ENCODE results near the gene IVD.

IVD gene

DNA sequence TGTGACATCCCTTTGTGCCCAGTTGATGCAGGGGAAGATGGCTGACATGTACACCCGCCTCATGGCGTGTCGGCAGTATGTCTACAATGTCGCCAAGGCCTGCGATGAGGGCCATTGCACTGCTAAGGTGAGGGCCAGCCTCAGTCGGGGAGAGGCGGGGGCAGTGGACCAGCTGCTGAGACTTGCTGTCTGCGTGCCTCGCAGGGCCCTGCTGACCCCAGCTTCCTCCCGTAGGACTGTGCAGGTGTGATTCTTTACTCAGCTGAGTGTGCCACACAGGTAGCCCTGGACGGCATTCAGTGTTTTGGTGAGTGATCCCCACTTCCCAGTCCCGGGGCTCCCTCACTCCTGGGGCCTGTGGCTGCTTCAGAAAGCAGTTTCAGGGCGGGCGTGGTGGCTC, 10.5 kb downstream of the IVD start:
- no peak for DNase-seq

DNA sequence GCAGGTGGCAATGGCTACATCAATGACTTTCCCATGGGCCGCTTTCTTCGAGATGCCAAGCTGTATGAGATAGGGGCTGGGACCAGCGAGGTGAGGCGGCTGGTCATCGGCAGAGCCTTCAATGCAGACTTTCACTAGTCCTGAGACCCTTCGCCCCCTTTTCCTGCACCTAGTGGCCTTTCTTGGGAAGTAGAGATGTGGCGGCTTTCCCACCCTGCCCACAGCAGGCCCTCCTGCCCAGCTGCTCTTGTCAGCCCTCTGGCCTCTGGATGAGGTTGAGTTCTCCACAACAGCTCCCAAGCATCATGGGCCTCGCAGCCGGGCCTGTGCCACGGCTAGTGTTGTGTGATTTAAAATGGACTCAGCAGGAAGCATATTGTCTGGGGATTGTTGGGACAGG, 12.5 kb downstream of the IVD start:
- no peak for DNase-seq

GRCh38 chr15:40420071-40420713, 14.6 kb downstream of the IVD start:
- DNase-seq, result no peak

GRCh38 chr15:40420793-40421192, 15.2 kb downstream of the IVD start:
- no peak for DNase-seq

DNA sequence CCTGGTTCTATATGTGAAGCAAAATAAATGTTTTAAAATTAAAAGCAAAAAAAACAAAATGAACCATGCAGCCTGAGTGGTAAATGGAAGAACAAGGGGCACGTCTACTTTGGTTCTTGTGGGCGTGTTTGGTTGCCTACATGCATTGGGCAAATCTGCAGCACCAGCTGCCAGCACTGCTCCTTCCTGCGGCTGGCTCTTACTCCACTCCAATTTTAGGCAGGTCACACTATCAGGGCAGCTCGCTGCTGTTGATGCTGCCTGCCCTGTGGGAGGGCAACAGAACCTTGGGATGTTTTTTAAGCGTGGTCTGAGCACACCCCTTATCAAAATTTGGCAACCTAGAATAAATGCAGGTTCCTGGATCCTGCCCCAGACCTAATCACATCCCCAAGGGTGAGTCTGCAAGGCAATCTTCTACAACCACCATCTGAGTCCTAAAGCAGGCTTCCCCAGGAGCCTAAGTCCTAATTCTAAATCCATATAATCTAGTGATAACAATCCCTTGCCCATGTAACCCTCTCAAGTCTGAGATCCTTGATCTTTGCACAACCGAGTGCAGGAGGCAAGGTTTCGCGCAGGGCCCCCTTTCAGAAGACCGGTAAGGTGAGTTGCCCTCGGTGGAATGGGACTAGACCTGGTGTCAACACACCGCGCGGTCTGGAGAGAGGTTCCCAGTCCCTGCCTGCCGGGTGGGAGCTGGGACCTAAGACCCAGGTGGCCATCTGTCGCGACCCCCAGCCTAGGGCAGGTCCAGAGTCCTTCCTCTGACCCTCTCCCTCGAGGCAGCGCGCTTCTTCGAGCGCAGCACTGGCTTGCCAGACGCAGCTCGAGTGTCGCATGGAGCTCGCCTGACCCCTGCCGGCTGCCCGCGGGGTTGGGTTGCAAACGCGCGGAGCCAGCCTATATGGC, 15.9 kb downstream of the IVD start:
- DNase-seq, result peak; percentile 43

- DNase-seq, result no peak
These were observed 19.0 kb downstream of the IVD start for GRCh38 chr15:40424483-40425115.

DNA sequence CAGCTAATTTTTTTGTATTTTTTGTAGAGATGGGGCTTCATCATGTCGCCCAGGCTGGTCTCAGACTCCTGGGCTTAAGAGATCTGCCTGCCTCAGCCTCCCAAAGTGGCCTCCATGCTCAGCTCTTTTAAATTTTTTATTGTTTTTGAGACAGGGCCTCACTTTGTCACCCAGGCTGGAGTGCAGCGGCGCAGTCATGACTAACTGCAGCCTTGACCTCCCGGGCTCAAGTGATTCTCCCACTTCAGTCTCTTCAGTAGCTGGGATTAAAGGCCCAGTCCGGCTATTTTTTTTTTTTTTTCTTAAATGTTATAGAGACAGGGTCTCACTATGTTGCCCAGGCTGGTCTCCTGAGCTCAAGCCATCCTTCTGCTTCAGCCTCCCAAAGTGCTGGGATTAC, 20.1 kb downstream of the IVD start:
- no peak for DNase-seq

DNA sequence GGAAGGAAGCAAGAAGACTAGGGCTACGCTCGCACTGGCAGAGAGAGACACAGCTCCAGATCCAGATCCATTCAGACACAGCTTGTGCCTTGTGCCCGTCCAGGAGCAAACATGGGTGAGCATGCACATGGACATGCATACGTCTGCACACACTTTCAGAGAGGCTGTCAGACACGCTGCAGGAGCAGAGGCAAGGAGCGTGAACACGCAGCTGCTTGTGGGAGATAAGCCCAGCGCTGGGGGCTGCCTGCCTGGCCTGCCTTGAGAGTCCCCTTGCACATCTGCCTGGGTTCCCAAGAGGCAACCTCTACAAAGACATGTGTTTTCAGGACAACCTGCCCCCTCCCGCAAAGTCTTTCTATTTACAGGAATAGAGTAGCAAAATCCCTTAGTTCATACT, 21.6 kb downstream of the IVD start:
- no peak for DNase-seq

GRCh38 chr15:40428185-40428584, 22.6 kb downstream of the IVD start:
- DNase-seq, result no peak

- no peak for DNase-seq
These were observed 23.6 kb downstream of the IVD start for GRCh38 chr15:40429068-40429710.

GRCh38 chr15:40430271-40430805, 24.7 kb downstream of the IVD start:
- no peak for DNase-seq

DNA sequence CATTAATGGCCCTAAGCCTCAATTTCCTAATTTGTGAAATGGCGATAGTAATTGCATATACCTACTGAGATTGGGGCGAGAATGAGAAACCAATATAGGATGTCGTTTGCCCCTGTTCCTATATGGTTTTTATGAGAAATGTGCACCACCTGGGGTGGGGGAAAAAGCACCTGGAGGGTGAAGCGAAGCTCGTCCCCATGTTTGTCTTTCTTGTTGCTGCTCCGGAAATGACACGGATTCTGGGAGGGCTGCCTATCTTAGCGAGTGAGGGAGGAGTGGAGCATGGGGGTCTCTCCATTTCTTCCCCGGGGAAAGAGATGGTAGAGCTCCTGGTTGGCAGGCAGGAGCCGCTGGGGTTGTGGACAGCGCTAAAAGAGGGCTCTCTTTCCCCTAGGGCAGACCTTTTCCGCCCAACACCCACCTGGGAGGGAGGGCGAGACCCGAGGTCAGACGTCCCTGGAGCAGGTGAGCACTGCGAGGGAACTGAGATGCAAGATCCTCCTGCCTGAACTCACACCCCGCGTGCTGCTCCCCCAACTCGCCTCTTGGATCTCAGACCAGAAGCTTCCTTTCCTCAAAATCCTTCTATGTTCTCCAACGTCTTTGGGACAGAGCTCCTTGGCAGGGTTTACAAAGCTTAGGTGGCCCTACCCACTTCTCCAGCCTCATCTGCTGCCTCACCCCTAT, 29.6 kb downstream of the IVD start:
- DNase-seq, result no peak

GRCh38 chr15:40435710-40436089, 30.1 kb downstream of the IVD start:
- no peak for DNase-seq

DNA sequence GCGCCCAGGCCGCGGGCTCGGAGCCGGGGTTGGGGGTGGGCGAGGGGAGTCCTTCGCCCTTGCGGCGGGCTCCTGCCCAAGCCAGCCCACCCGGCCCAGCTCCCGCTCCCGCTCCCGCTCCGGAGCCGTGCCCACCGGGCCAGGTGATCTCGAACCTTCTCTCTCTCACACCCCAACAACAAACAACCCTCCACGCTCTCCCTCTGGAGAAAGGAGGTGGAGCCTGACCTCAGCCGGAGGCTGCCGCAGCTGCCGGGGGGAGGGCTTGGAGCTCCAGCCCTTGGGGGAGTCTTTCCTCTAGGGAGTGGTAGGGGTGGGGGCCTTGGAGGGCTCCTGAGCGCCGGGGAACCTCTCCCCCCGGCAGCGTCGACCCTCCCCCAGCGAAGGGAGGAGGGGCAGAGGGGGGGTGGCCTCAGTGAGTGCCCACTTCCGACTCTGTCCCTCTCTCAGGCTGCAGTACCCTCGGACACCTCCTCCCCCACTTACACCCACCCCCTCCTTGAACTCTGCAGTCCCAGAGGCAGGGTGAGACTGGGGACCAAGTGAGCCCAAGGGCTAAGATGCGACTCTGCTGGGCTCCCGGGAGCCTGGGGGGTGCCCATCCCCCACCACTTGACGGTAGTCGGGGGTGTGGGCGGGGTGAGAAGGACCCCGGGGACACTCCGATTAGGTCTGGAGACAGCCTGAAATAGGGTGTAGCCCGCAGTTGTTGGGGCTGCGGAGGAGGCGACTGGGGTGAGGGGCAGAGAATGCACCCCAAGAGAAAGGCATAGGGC, 30.7 kb downstream of the IVD start:
- no peak for DNase-seq

DNA sequence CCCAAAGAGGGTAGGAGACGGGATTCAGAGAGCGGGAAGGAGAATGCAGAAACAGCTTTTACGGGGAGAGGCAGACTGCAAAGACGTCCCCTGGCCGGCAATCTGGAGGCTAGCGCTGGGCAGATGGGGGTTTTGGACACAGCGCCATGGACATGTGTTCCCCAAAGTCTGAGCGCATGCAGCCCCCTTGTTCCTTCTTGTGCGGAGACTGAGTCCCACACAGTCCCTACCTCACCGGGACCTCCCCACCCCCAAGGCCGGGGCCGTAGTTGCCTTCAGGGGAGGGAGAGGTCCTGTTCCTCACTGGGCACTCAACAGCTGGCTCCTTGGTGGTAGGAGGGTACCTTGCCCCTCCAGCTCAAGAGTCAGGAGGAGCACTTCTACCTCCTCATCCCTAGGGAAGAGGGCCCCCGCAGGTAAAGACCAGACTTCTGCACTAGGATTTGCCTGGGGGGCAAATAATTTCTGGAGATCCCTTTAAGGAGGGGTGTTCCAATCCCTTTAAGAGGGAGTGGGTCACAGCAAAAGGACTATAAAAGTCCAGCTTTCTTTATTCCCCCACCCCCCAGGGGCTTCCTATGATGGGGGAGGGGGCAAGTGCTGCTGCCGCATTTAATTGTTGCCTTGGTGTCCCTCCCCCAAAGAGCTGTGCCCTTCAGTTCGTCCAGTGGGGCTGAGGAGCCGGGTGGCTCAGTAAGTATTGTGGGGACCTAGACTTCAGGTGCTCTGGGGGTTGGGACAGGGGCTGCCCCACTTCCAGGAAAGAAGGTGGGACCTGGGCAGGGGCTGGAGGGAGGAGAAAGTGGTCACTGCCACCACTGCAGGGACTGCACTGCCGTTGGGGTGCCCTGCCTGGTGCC, 31.5 kb downstream of the IVD start:
- DNase-seq, result no peak

- DNase-seq, result no peak
These were observed 32.4 kb downstream of the IVD start for GRCh38 chr15:40437752-40438687.

- DNase-seq, result no peak
These were observed 33.1 kb downstream of the IVD start for GRCh38 chr15:40438712-40439111.

DNA sequence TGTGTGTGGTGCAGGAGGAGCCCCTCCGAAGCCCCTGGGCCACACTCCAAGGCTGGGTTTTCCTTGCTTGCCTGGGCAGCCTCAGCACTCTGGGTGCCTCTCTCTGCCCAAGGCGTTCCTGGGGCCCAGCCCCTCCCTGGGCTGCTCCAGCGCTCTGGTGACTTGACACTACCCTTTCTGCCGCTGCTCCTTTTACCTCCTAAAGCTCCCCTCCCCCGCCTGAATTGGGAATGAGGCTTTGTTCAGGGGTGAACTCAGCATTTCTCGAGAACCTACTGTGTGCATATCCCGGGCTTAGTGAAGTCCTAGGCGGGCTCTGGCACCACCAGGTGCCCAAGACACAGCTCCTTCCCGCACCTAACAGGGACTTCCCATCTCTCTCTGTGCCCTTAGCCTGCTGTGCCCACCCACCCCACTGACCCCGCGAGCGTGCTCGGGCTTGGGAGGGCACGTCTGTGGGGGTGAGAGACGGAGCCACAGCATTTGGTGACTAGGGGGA, 33.9 kb downstream of the IVD start:
- no peak for DNase-seq

GRCh38 chr15:40439960-40440742, 34.6 kb downstream of the IVD start:
- no peak for DNase-seq
